Cerebellar nuclear complex (tissue), 1 donor: ENCODE data around the gene DEFB123.

Experiments used
- DNase-seq, 2 experiments: peaks; one replicate each; lab custom pipeline; 2025; lab: John Stamatoyannopoulos, UW

DEFB123 gene

DNA sequence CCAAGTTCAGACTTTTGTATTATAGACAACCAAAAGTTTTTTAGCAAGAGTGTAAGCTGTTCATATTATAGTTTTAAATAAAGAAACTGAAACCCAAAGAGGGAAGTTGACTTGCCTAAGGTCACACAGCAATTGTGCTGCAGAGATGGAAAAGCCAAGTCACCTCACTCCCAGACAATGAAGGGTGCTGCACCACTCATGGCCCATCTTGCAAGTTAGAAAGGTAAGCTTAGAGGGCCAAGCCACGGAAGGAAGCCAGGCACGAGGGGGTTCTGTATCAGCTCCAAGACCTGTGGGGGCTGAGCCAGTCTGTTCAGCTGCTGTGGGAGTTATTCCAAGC lies 33.6 kb downstream of the DEFB123 start:
- DNase-seq: no peak

DNA sequence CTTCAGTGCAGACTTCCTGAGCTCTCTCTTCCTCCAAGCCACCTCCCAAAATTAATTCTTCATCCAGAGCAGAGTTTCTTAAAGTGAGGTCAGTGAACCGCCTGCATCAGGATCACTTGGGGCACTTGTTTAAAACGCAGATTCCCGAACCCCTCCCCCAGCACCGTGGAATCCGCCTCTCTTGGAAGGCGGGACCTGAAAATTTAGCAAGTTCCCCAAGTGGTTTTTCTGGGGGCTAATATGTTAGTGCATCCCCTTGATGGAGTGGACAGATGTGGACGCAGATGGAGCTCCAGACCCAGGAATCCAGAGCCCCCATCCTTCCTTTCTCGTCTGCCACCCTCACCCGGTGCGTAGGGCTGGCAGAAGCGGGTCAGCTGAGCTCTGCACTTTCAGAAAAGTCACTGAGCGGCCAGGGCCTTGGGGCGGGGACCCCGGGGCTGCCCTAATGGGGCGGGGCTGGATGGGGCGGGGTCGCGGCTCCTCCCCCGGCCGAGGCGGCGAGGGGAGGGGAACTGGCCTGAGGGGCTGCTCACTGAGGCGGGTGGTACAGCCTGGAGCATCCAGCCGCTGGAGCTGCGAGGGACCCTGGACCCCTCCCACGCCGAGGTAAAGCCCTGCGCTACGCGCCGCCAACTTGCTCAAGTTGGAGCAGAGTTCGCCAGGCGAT lies 34.5 kb downstream of the DEFB123 start, which contains the start of the genes DEFB124 and REM1:
Gene DEFB124, minus strand, starts transcription at position 370 of the 670 bp plus-strand sequence. CDS start 2,114 bp downstream, outside the sequence.
Gene REM1, plus strand, starts transcription at position 531 of the 670 bp plus-strand sequence. CDS start 1,158 bp downstream, outside the sequence.
- no peak for DNase-seq

DNA sequence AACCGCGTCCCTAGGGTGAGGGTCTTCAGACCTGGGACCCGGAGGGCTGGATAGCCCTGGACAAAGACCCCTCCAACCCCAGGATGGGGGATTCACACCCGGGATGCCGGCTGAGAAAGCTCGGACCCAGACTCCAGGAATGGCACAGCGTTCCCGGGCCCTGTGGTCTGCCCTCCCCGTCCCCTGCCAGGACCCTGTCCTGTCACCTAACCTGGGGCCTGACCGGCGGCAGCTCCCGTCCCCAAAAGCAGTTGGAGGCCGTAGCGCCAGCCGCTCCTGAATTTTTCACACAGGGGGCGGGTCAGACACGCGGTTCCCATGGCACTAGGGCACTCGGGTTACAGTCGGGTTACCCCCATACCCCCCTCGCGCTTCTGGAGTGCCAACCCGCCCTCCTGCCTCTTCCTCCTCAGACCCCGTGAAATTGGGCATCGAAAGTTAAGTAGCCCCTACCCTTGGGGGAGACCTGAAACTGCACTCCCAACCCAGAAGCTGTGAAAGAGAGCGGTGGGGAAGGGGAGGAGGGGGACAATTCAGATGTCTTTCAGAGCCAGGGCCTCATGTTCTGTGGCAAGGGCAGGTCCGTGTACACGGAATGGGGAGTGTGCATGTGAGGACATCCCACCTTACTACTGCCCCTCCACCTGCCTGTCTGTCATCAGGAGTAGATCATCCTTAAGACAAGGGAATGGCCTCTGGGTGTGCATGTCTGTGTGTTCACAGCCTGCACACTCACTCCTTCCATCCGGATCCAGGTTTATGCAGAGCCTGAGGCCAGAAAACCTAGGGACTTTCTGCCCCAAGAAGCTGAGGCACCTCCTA lies 35.3 kb downstream of the DEFB123 start:
- no peak for DNase-seq

DNA sequence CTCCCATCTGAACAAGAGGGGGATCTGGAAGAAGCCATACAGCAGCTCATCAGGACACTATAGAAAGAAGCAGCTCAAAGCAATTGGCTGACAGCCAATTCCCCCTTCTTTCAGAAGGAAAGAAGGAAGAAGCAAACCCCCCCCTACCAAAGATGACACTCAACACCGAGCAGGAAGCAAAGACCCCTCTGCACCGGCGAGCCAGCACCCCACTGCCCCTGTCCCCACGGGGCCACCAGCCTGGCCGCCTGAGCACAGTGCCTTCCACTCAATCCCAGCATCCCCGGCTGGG lies 35.8 kb downstream of the DEFB123 start:
- no peak for DNase-seq

DNA sequence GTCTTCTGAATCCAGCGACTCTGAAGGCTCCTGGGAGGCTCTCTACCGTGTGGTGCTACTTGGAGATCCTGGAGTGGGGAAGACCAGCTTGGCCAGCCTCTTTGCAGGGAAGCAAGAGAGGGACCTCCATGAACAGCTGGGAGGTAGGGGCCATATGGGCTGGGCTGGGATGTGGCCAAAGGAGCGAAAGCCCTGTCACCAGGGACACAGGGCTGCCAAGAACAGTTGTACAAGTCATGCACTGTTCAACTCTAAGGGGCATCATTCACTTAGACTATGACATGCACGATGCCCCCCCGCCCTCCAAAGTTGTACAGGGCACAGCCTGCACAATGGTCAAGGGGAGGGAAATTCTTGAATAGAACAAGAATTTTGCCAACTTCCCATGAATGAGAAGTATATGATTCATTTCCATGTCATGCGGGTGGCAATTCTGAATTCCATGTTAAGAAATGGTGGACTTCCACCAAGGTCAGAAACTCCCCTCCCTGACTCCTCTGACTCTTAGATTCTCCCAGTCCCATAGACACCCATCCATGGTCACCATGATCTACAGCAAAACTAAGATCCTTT lies 36.3 kb downstream of the DEFB123 start:
- DNase-seq: no peak

DNA sequence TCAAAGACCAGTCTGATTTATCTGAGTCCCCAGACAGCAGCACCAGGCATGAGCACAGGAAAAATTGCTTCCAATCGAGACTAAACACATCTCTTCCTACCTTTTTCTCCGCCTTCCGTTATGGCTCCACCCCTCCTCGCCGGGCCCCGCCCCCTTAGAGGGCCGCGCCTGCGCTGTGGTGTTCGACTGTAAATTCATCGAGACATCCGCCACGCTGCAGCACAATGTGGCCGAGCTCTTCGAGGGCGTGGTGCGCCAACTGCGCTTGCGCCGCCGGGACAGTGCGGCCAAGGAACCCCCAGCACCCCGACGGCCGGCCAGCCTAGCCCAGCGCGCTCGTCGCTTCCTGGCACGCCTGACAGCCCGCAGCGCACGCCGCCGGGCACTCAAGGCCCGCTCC lies 43.6 kb downstream of the DEFB123 start:
- DNase-seq: no peak

DNA sequence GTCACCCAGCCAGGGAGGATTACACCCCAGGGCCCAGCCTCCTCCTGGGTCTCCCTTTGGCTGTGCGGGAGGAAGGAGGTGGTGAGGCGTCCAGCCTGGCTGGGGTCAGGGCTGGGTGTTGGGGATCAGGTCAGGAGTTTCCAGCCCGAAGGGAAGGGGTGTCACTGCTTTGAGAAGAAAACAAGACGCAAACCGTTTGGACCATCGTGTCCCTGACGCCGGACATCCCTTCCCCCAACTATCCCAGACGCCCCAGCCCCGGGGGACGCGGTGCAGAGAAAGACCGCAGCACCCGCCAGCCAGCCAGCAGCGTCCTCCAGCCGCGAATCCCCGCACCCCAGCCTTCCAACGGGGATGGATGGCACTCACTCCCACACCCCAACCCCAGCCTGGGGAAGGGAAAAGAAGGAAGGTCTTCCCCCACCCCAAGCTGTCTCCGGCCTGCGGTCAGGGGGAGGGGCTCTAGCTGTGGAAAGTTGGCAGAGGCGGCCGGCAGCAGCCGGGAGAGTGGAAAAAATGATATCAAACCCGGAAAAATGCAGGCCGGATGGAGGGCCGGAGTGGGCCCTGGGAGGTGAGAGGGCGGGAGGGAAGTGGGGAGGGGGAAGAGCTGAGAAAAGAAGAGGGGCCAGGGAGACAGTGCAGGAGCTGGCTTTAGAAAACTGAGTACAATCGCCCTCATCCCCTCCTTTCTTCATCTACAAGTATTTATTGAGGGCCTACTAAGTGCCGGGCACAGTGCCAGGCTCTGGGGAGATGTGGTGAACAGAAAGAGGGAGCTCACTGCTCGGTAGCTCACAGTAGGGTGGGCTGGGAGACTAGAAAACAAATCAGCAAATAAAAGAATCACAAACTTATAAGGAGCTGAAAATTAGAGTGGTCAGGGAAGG lies 45.3 kb downstream of the DEFB123 start:
- DNase-seq: no peak

DNA sequence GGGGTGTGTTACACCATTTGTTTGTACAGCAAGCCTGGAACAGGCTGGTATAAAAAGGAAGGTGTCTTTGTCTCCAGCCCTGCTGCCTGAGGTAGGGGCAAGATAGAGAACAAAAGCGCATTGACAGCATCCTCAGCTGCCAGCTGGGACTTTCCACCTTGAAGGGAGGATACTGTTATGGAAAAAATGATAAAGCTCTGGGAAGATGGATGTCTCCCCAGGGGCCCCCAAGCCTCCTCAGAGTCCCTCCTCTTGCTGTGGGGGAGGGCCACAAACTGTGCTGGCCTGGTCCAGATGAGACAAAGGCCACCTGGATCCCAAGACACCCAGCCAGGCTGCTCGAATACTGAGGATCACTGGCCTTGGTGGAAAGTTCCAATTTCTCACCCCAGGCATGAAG lies 47.7 kb downstream of the DEFB123 start:
- DNase-seq: no peak

DNA sequence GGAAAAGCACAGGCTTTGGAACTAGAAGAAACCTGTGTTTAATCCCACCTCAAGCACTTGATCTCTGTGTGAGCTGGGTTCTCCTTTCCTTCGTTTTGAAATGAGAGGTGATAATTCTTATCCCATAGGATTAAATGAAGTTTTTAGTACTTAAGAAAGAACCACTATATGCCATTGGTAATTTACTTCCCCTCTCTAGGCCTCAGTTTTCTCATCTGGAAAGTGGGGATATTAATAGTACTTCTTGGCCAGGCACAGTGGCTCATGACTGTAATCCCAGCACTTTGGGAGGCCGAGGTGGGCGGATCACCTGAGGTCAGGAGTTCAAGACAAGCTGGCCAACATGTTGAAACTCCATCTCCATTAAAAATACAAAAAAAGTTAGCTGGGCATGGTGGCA lies 48.7 kb downstream of the DEFB123 start:
- no peak for DNase-seq

DNA sequence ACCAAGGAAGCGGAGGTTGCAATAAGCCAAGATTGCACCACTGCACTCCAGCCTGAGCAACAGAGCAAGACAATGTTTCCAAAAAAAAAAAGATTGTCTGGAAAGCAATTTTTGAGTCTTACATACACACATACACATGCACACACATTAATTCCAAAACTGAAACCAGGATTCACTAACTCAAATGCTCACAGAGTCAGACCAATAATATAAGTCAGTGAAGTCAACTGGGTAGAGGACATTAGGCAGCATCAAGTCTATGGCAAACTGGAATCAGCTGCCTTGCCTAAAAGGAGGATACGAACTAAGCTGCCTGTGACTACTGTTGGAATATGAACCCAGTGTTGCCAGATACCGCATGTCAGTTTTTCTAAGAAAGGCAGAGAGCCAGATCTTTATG lies 50.3 kb downstream of the DEFB123 start:
- no peak for DNase-seq

DNA sequence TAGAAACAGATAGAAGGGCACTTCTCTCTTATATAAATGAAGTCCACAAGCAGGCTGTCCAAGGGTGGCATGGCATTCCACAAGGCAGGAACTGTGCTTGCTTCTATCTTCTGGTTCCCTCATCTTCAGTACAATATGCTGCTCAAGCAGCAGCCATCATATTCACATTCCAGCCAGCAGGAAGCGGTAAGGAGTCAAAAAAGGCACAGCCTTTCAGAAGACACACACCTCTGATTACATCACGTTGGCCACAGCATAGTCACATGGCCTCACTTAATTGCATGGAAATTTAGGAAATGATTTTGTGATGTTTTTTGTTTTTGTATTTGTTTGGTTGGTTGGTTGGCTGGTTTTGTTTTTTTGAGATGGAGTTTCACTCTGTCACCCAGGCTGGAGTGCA lies 53.7 kb downstream of the DEFB123 start:
- no peak for DNase-seq

DNA sequence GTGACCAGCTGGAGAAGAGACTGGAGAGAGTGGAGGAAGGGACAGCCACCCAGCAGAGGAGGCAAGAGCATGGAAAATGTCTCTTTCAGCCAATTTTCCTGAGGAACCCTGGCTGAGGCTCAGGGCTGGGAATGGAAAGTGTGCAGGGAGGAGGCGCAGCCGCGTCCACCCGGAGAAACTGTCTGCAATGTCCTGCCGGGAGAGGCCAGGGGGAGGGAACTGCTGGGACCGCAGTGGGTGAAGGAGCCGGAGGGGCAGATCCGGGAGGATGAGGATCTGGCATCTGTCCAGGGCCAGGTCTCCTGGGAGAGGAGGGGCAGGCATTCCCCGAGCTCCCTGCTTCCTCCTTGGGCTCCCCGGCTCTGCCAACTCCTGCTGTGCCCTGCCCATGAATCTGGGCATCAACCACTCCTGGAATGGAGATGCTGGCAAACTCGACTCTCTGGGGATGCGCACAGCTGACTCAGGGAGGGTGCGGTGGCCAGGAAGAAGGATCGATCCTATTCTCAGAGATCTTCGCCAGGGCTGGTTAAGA lies 56.4 kb downstream of the DEFB123 start:
- DNase-seq: no peak

DNA sequence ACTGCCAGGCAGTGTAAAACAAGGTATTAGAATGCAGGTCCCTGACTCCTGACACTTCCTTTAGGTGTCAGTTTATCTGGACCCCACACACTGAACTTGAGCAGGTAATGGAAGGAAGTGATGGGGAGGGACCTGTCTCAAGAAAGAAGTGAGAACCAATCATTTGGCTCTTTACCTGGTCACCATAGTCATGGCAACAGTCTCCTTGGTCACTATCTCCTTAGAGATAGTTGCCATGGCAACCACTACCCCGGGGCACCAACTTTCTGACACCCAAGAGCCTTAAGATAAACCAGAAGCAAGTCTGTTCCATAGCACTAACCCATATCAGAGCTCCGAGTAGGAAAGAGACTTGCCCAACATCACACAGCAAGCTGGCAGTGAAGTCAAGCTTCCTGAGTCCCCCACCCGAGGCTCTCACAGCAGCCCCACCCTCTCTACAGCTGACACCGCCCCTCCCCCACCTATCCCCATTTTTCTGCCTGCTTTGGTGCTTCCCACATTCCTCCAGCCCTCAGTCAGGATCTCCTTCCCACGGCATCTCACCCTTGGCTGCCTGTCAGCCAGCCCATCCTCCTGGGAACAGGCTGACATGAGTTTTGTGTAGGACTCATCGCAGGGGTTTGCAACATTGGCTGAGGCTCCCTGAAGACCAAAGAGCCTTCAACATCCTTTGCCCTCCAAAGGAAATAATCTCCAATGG lies 57.6 kb downstream of the DEFB123 start:
- DNase-seq: no peak
